GM12878 (cell line): ENCODE measurements around the gene NR1I3. TPM values are rescaled to one million over a fixed set of nuclear protein-coding genes. Genes with fewer than 3 reads are reported as not detected.

ENCODE experiments used
- BCLAF1 ChIP-seq: fragments of 450-650 bp; IDR thresholded peaks from 2 replicates; pipeline ENCODE4 v1.6.1; 2017; ENCODE audit warnings: antibody characterized with exemption, mild to moderate bottlenecking, moderate library complexity
- BHLHE40 ChIP-seq, 2 experiments: fragments of 450-650 bp in 1 of 2; IDR thresholded peaks; 2 replicates each; pipeline ENCODE4 v1.6.1; 2011 to 2017; ENCODE audit warnings: low read depth in 2 of 2, borderline replicate concordance in 1 of 2, improper control_type of control experiment in 1 of 2, low read length in 1 of 2, mild to moderate bottlenecking in 1 of 2
- CHD2 ChIP-seq: IDR thresholded peaks from 2 replicates; pipeline ENCODE4 v1.6.1; 2011; ENCODE audit warnings: low read depth, low read length, improper control_type of control experiment, borderline replicate concordance
- EGR1 ChIP-seq, 2 experiments: IDR thresholded peaks; 1 replicate in 1 of 2; 2 replicates in 1 of 2; pipeline ENCODE4 v1.6.1; 2011 to 2012; ENCODE audit warnings: low read depth in 2 of 2, low read length in 2 of 2, borderline replicate concordance in 1 of 2, mild to moderate bottlenecking in 1 of 2, moderate library complexity in 1 of 2
- FOS ChIP-seq: IDR thresholded peaks from 3 replicates; pipeline ENCODE4 v1.6.1; 2011; ENCODE audit warnings: borderline replicate concordance; ENCODE audit not compliant: insufficient read length; ENCODE audit errors: extremely low read depth
- HDGF ChIP-seq: fragments of 450-650 bp; IDR thresholded peaks from 2 replicates; pipeline ENCODE4 v1.6.1; 2016; ENCODE audit warnings: antibody characterized with exemption
- HSF1 ChIP-seq: fragments of 150-350 bp; IDR thresholded peaks from 2 replicates; pipeline ENCODE4 v1.6.1; 2014; ENCODE audit warnings: mild to moderate bottlenecking, low read depth, low read length
- MEF2A ChIP-seq: IDR thresholded peaks from 2 replicates; pipeline ENCODE4 v1.6.1; 2011; ENCODE audit warnings: low read depth, mild to moderate bottlenecking, low read length, moderate library complexity; ENCODE audit not compliant: insufficient read depth
- MLLT1 ChIP-seq: fragments of 450-650 bp; IDR thresholded peaks from 2 replicates; pipeline ENCODE4 v1.6.1; 2016; ENCODE audit warnings: mild to moderate bottlenecking
- MXI1 ChIP-seq: fragments of 150-350 bp; IDR thresholded peaks from 2 replicates; pipeline ENCODE4 v1.6.1; 2011; ENCODE audit warnings: low read depth, mild to moderate bottlenecking, inconsistent platforms, low read length, improper control_type of control experiment
- NFYB ChIP-seq: IDR thresholded peaks from 2 replicates; pipeline ENCODE4 v1.6.1; 2011; ENCODE audit warnings: low read depth, mild to moderate bottlenecking, low read length, improper control_type of control experiment, moderate library complexity; ENCODE audit not compliant: insufficient read depth
- NKRF ChIP-seq: fragments of 450-650 bp; conservative IDR thresholded peaks from 2 replicates; pipeline ENCODE4 v1.6.1; 2017; ENCODE audit warnings: mild to moderate bottlenecking, moderate library complexity
- PAX5 ChIP-seq: IDR thresholded peaks from 2 replicates; pipeline ENCODE4 v1.6.1; 2011; ENCODE audit warnings: low read depth, low read length, borderline replicate concordance
- PKNOX1 ChIP-seq: fragments of 450-650 bp; IDR thresholded peaks from 2 replicates; pipeline ENCODE4 v1.6.1; 2016; ENCODE audit warnings: mild to moderate bottlenecking
- POLR2A ChIP-seq: IDR thresholded peaks from 2 replicates; pipeline ENCODE4 v1.6.1; 2011; ENCODE audit warnings: low read depth, mild to moderate bottlenecking, low read length
- RAD51 ChIP-seq: fragments of 450-650 bp; IDR thresholded peaks from 2 replicates; pipeline ENCODE4 v1.6.1; 2016; ENCODE audit warnings: moderate library complexity, mild to moderate bottlenecking, inconsistent platforms
- RUNX3 ChIP-seq: IDR thresholded peaks from 2 replicates; pipeline ENCODE4 v1.6.1; 2012; ENCODE audit warnings: low read length, inconsistent platforms
- SMAD1 ChIP-seq: fragments of 450-650 bp; IDR thresholded peaks from 2 replicates; pipeline ENCODE4 v1.6.1; 2018; ENCODE audit warnings: mild to moderate bottlenecking, low read depth; ENCODE audit not compliant: partially characterized antibody
- SMAD5 ChIP-seq: IDR thresholded peaks from 2 replicates; pipeline ENCODE4 v1.6.1; 2016; ENCODE audit warnings: antibody characterized with exemption, low read depth
- SMC3 ChIP-seq: IDR thresholded peaks from 2 replicates; pipeline ENCODE4 v1.6.1; 2011; ENCODE audit warnings: low read length, improper control_type of control experiment, borderline replicate concordance
- SREBF2 ChIP-seq: IDR thresholded peaks from 2 replicates; pipeline ENCODE4 v1.6.1; 2012; ENCODE audit warnings: mild to moderate bottlenecking, low read length
- TAF1 ChIP-seq: IDR thresholded peaks from 2 replicates; pipeline ENCODE4 v1.6.1; 2011; ENCODE audit warnings: mild to moderate bottlenecking, low read depth, low read length, borderline replicate concordance
- polyA plus RNA-seq, 11 experiments: library from polyadenylated mRNA; depleted of rRNA in 4 of 11; unstranded in 6 of 11; stranded (reverse) in 5 of 11; fragments of >200 nt; fragmentation: Nextera tagmentation in 4 of 11; fragmentation: Illumina TruSeq in 1 of 11; extraction: Ambion mirVana in 4 of 11; extraction: Trizol in 1 of 11; gene quantifications; 1 replicate in 1 of 11; 2 replicates in 10 of 11; pipeline versions ENCODE4 v1.2.1 to v1.2.3, GENCODE V29; 2011 to 2016; ENCODE audit warnings: inconsistent platforms in 2 of 11, missing spikeins in 2 of 11, low read depth in 1 of 11
- total RNA-seq, 4 experiments: library from RNA; depleted of rRNA in 3 of 4; stranded (reverse); fragments of >200 nt in 3 of 4; fragmentation: Illumina TruSeq in 1 of 4; extraction: Trizol in 1 of 4; gene quantifications; 2 replicates each; pipeline versions ENCODE4 v1.2.1 to v1.2.3, GENCODE V29; 2013 to 2021

The NR1I3 gene
- total and polyA plus RNA-seq, 10 of the 15 experiments (the other 5 are each of a cell fraction or from before 2014, with no cell fraction given), result 0.13 to 0.52 (median 0.24) TPM; not detected in 7

- TF ChIP-seq SMAD5 (0 out of 2 replicates have a peak, but pooled peaks have one; percentile 55), MLLT1 (peak; percentile 37), CHD2 (peak; percentile 73; the same call in 1 of the 2 replicates), SREBF2 (no peak), PAX5 (peak; percentile 65; the same call in 1 of the 2 replicates), BCLAF1 (no peak), PKNOX1 (peak; percentile 57; the same call in 1 of the 2 replicates), MEF2A (peak; percentile 93), NFYB (peak; percentile 95), FOS (peak; percentile 46), TAF1 (peak; percentile 18; the same call in 1 of the 2 replicates), RAD51 (peak; percentile 59; the same call in 1 of the 2 replicates), BHLHE40 (IDR thresholded peaks at IDR 0.05; ENCODE audit: borderline replicate concordance in 1 of 2, low read depth in 2 of 2, low read length in 1 of 2) (peak; percentile 64 to 67), RUNX3 (peak; percentile 96), MXI1 (peak; percentile 32; the same call in 1 of the 2 replicates), NKRF (no peak), HSF1 (no peak), POLR2A (peak; percentile 42; the same call in 1 of the 2 replicates), SMC3 (no peak), HDGF (no peak; the same call in 1 of the 2 replicates), SMAD1 (peak; percentile 17), EGR1 (IDR thresholded peaks at IDR 0.05; ENCODE audit: borderline replicate concordance in 1 of 2, low read depth in 2 of 2, low read length in 2 of 2) (peak in 1 of 2 experiments; percentile 65; a peak in 2 of 3 replicates)
These were observed 52.7 kb downstream of the NR1I3 start (continued) for GRCh38 chr1:161185282-161185682.
